SK-N-SH (cell line): ENCODE results near the gene ZNF142.

Source experiments
- EZH2phosphoT487 ChIP-seq: fragments of 200-600 bp; sonication (generic); IDR thresholded peaks from 2 replicates; pipeline ENCODE4 v1.6.1; 2017; ENCODE audit warnings: low read depth, mixed run types, mild to moderate bottlenecking, antibody characterized with exemption, moderate library complexity, borderline replicate concordance
- POLR2AphosphoS5 ChIP-seq: IDR thresholded peaks from 2 replicates; pipeline ENCODE4 v1.6.1; 2012; ENCODE audit warnings: low read depth, low read length
- RXRA ChIP-seq: IDR thresholded peaks from 2 replicates; pipeline ENCODE4 v1.4.0; 2012; ENCODE audit warnings: low read depth, mild to moderate bottlenecking, borderline replicate concordance
- TF ChIP-seq, protein P1 (sequence below): fragments of 200-600 bp; sonication (generic); IDR thresholded peaks from 2 replicates; pipeline ENCODE4 v1.6.1; 2017; ENCODE audit warnings: antibody characterized with exemption, mild to moderate bottlenecking, moderate library complexity
- TF ChIP-seq, protein P2 (sequence below): IDR thresholded peaks from 2 replicates; pipeline ENCODE4 v1.4.0; 2012; ENCODE audit warnings: low read depth
- TF ChIP-seq, protein P3 (sequence below): IDR thresholded peaks from 2 replicates; pipeline ENCODE4 v1.4.0; 2012; ENCODE audit warnings: low read depth, borderline replicate concordance

DNA sequence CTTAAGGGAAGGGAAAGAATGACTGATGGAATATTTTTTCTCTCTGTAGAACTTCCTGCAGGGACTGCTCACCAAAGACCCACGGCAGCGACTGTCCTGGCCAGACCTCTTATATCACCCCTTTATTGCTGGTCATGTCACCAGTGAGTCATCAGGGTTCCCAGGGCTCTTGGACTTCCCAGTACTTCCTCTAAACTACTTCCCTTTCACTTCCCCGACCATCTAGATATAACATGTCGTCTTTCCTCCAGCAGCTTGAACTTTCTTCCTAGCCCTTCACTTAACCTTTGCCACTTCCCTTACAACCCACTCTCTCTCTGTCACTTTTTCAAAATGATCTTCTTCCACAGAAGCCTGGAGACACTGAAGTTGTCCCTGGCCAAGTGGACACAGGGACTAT lies 19.7 kb upstream of the ZNF142 start:
- TF ChIP-seq POLR2AphosphoS5 (no peak), RXRA (no peak), EZH2phosphoT487 (no peak)
- TF ChIP-seq, protein P1, sequence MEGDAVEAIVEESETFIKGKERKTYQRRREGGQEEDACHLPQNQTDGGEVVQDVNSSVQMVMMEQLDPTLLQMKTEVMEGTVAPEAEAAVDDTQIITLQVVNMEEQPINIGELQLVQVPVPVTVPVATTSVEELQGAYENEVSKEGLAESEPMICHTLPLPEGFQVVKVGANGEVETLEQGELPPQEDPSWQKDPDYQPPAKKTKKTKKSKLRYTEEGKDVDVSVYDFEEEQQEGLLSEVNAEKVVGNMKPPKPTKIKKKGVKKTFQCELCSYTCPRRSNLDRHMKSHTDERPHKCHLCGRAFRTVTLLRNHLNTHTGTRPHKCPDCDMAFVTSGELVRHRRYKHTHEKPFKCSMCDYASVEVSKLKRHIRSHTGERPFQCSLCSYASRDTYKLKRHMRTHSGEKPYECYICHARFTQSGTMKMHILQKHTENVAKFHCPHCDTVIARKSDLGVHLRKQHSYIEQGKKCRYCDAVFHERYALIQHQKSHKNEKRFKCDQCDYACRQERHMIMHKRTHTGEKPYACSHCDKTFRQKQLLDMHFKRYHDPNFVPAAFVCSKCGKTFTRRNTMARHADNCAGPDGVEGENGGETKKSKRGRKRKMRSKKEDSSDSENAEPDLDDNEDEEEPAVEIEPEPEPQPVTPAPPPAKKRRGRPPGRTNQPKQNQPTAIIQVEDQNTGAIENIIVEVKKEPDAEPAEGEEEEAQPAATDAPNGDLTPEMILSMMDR: no peak
- TF ChIP-seq, protein P2, sequence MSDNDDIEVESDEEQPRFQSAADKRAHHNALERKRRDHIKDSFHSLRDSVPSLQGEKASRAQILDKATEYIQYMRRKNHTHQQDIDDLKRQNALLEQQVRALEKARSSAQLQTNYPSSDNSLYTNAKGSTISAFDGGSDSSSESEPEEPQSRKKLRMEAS: no peak
- TF ChIP-seq, protein P3, sequence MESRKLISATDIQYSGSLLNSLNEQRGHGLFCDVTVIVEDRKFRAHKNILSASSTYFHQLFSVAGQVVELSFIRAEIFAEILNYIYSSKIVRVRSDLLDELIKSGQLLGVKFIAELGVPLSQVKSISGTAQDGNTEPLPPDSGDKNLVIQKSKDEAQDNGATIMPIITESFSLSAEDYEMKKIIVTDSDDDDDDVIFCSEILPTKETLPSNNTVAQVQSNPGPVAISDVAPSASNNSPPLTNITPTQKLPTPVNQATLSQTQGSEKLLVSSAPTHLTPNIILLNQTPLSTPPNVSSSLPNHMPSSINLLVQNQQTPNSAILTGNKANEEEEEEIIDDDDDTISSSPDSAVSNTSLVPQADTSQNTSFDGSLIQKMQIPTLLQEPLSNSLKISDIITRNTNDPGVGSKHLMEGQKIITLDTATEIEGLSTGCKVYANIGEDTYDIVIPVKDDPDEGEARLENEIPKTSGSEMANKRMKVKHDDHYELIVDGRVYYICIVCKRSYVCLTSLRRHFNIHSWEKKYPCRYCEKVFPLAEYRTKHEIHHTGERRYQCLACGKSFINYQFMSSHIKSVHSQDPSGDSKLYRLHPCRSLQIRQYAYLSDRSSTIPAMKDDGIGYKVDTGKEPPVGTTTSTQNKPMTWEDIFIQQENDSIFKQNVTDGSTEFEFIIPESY: no peak
